Measurements from ENCODE around the gene SPATA31D1. TPM values are rescaled to one million over a fixed set of nuclear protein-coding genes. Genes with fewer than 3 reads are reported as not detected.

The SPATA31D1 gene
- total and polyA plus RNA-seq, 2 donors (not counting 3 experiments of a cell fraction or from before 2014, with no cell fraction given): not detected

DNA sequence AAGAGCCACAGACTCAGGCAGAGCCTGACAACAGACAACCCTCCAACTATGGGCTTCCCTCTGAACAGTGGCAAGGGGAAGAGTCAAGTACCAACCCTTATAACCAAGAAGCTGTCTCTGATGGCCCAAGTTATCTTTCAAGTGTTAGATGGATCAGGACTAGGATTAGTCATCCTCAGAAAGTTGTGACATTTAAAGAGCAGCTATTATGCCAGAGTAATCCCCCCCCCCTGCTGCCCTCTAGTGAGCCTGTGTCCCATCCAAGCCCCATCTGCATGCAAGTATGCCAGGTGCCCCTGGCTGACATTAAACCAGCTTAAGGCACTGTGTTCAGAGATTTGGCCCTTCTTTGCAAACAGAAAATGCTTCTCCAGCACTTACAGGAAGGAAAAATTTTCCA lies 16.8 kb upstream of the SPATA31D1 start:
- H3K4me1 ChIP-seq (ENCODE audit: control insufficient read depth, extremely low read depth, insufficient read depth, low read length): no peaks in the 10 kb centered on the region
- ChIA-PET POLR2A (no interaction called here), CTCF (no interaction called here)
- no peak overlapping the region for H3K27ac ChIP-seq (ENCODE audit: insufficient read depth, low read depth, low read length)
- H3K9me1 ChIP-seq (replicated peaks; ENCODE audit: control insufficient read depth, extremely low read depth, insufficient read depth, low read length): no peaks in the 10 kb centered on the region
- no peak for DNase-seq (ENCODE audit: low read depth, low spot score)
- H3K4me3 ChIP-seq (replicated peaks in 1 of 3; ENCODE audit: insufficient read depth in 1 of 3, low read depth in 1 of 3, low read length in 3 of 3): no peak overlapping the region
- TF ChIP-seq, protein P1, sequence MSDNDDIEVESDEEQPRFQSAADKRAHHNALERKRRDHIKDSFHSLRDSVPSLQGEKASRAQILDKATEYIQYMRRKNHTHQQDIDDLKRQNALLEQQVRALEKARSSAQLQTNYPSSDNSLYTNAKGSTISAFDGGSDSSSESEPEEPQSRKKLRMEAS (IDR thresholded peaks at IDR 0.05; ENCODE audit: insufficient read depth, insufficient read length): no peak
- no peak for TF ChIP-seq JUN (IDR thresholded peaks at IDR 0.05; ENCODE audit: borderline replicate concordance, insufficient read depth, insufficient read length, low read depth)
- dilution Hi-C loops (cut with MboI; ENCODE audit: extremely low pct_ligation_motif_present, low sequenced_read_pairs): no loop called here
- no peak overlapping the region for H2AFZ ChIP-seq (ENCODE audit: low read depth, low read length)
- no peak for FAIRE-seq
- no TSS peak for BruUV-seq (replicated peaks)
- no peaks in the 10 kb centered on the region for H3K36me3 ChIP-seq (ENCODE audit: control insufficient read depth in 2 of 2, extremely low read depth in 1 of 2, insufficient read depth in 2 of 2, low read length in 2 of 2)
- intact Hi-C loops (cut with micrococcal nuclease): no loop called here
- H3K79me2 ChIP-seq (ENCODE audit: control insufficient read depth, insufficient read depth, low read length): no peaks in the 10 kb centered on the region
- no peaks in the 10 kb centered on the region for H3K27me3 ChIP-seq (ENCODE audit: control insufficient read depth in 2 of 2, insufficient read depth in 2 of 2, low read length in 2 of 2)
- H3K9ac ChIP-seq (replicated peaks; ENCODE audit: extremely low read depth, insufficient read depth, low read length): no peak overlapping the region
- H3K9me3 ChIP-seq (replicated peaks; ENCODE audit: control insufficient read depth, insufficient read depth, low read length): no peaks in the 10 kb centered on the region
- H4K20me1 ChIP-seq (replicated peaks; ENCODE audit: control insufficient read depth, extremely low read depth, insufficient read depth, low read length): no peaks in the 10 kb centered on the region
- H3K4me2 ChIP-seq (ENCODE audit: insufficient read depth, low read length): no peak overlapping the region

DNA sequence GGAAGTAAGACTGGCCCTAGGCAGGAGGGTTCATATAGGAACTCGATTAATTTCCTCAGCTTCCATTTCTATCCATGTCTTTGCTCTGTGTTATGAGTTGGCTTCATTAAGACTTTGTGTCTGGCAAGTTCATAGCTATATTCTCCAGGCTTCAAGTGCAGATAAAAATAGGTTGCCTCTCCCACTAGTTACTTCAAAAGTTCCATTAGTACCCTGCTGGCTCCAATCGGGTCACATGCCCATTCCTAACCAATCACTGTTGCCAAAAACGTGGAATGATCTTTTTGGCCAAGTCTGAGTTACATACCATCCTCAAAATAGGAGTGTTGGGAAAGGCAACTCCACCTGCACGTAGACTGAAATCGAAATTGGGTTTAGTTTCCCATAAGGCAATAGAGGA lies 13.8 kb upstream of the SPATA31D1 start:
- no TSS peak for BruUV-seq (replicated peaks)
- intact Hi-C loops (cut with micrococcal nuclease): no loop called here
- H3K27me3 ChIP-seq (ENCODE audit: control insufficient read depth in 2 of 2, insufficient read depth in 2 of 2, low read length in 2 of 2): no peaks in the 10 kb centered on the region
- H3K9me3 ChIP-seq (replicated peaks; ENCODE audit: control insufficient read depth, insufficient read depth, low read length): no peaks in the 10 kb centered on the region
- no peak overlapping the region for H3K27ac ChIP-seq (ENCODE audit: insufficient read depth, low read depth, low read length)
- no peaks in the 10 kb centered on the region for H3K4me1 ChIP-seq (ENCODE audit: control insufficient read depth, extremely low read depth, insufficient read depth, low read length)
- H2AFZ ChIP-seq (ENCODE audit: low read depth, low read length): no peak overlapping the region
- H3K79me2 ChIP-seq (ENCODE audit: control insufficient read depth, insufficient read depth, low read length): no peaks in the 10 kb centered on the region
- dilution Hi-C loops (cut with MboI; ENCODE audit: extremely low pct_ligation_motif_present, low sequenced_read_pairs): no loop called here
- H4K20me1 ChIP-seq (replicated peaks; ENCODE audit: control insufficient read depth, extremely low read depth, insufficient read depth, low read length): no peaks in the 10 kb centered on the region
- no peak overlapping the region for H3K4me2 ChIP-seq (ENCODE audit: insufficient read depth, low read length)
- POLR2A ChIA-PET: no interaction called here
- no peaks in the 10 kb centered on the region for H3K9me1 ChIP-seq (replicated peaks; ENCODE audit: control insufficient read depth, extremely low read depth, insufficient read depth, low read length)
- TF ChIP-seq MYC (IDR thresholded peaks at IDR 0.05; ENCODE audit: low read depth, low read length) (no peak), POLR2A (IDR thresholded peaks at IDR 0.05; ENCODE audit: low read depth, low read length) (no peak)
- no peaks in the 10 kb centered on the region for H3K36me3 ChIP-seq (ENCODE audit: control insufficient read depth in 2 of 2, extremely low read depth in 1 of 2, insufficient read depth in 2 of 2, low read length in 2 of 2)
- FAIRE-seq (no peak), DNase-seq (ENCODE audit: low read depth, low spot score) (no peak)
- H3K4me3 ChIP-seq (replicated peaks in 1 of 3; ENCODE audit: insufficient read depth in 1 of 3, low read depth in 1 of 3, low read length in 3 of 3): no peak overlapping the region
- no peak overlapping the region for H3K9ac ChIP-seq (replicated peaks; ENCODE audit: extremely low read depth, insufficient read depth, low read length)
- CTCF ChIA-PET: no interaction called here

Data from endothelial cell of umbilical vein (primary cell).